ENCODE measurements around the gene MPP4. TPM values are rescaled to one million over a fixed set of nuclear protein-coding genes. Genes with fewer than 3 reads are reported as not detected.
"Not testable (repeated sequence)": the region's sequence is repeated elsewhere in the genome, so short reads cannot be mapped to it uniquely, and the experiment has no call there.

The MPP4 gene
- total RNA-seq, 1 experiment from 2014 or later = 0.16 TPM

GRCh38 chr2:201674794-201675193 is 23.6 kb downstream of the MPP4 start:
- CTCF ChIA-PET = no interaction called here

GRCh38 chr2:201674298-201674697 is 24.1 kb downstream of the MPP4 start:
- H3K36me3 ChIP-seq (ENCODE audit: control insufficient read depth, insufficient read depth, low read length) = no peaks in the 10 kb centered on the region
- intact Hi-C loops (cut with micrococcal nuclease; ENCODE audit: unreplicated experiment) = no loop called here
- H3K4me1 ChIP-seq = no peaks in the 10 kb centered on the region
- no peaks in the 10 kb centered on the region for H3K4me1 Mint-ChIP-seq (ENCODE audit: low read depth, unreplicated experiment)
- no TSS peak for BruUV-seq (replicated peaks)
- TF ChIP-seq, protein P1, sequence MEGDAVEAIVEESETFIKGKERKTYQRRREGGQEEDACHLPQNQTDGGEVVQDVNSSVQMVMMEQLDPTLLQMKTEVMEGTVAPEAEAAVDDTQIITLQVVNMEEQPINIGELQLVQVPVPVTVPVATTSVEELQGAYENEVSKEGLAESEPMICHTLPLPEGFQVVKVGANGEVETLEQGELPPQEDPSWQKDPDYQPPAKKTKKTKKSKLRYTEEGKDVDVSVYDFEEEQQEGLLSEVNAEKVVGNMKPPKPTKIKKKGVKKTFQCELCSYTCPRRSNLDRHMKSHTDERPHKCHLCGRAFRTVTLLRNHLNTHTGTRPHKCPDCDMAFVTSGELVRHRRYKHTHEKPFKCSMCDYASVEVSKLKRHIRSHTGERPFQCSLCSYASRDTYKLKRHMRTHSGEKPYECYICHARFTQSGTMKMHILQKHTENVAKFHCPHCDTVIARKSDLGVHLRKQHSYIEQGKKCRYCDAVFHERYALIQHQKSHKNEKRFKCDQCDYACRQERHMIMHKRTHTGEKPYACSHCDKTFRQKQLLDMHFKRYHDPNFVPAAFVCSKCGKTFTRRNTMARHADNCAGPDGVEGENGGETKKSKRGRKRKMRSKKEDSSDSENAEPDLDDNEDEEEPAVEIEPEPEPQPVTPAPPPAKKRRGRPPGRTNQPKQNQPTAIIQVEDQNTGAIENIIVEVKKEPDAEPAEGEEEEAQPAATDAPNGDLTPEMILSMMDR (IDR thresholded peaks at IDR 0.05; ENCODE audit: insufficient read depth in 1 of 2, low read depth in 1 of 2, low read length in 1 of 2, severe bottlenecking in 1 of 2, unreplicated experiment in 1 of 2) = no peak
- H3K27me3 ChIP-seq (replicated peaks; ENCODE audit: control insufficient read depth, insufficient read depth, low read length) = no peaks in the 10 kb centered on the region
- H3K4me3 ChIP-seq (ENCODE audit: low read depth, low read length) = no peak overlapping the region
- H3K27ac Mint-ChIP-seq (ENCODE audit: unreplicated experiment) = no peak overlapping the region
- H3K36me3 Mint-ChIP-seq (ENCODE audit: insufficient read depth, unreplicated experiment) = no peaks in the 10 kb centered on the region
- no peak overlapping the region for H3K4me3 Mint-ChIP-seq (ENCODE audit: unreplicated experiment)
- ChIA-PET CTCF (no interaction called here), POLR2A (no interaction called here)
- peaks cover 9% of the 10 kb centered on the region for H3K27me3 Mint-ChIP-seq (ENCODE audit: insufficient read depth, unreplicated experiment)
- H3K9me3 Mint-ChIP-seq (ENCODE audit: unreplicated experiment) = no peaks in the 10 kb centered on the region
- DNase-seq = no peak
- no peaks in the 10 kb centered on the region for H3K9me3 ChIP-seq

More at GRCh38 chr2:201674794-201675193, 23.6 kb downstream of the MPP4 start:
- no peaks in the 10 kb centered on the region for H3K4me1 Mint-ChIP-seq (ENCODE audit: low read depth, unreplicated experiment)
- H3K27me3 Mint-ChIP-seq (ENCODE audit: insufficient read depth, unreplicated experiment) = peaks cover 9% of the 10 kb centered on the region
- H3K4me3 Mint-ChIP-seq (ENCODE audit: unreplicated experiment) = no peak overlapping the region
- H3K9me3 Mint-ChIP-seq (ENCODE audit: unreplicated experiment) = no peaks in the 10 kb centered on the region
- Histone ChIP-seq H3K4me3 (ENCODE audit: low read depth, low read length) (no peak overlapping the region), H3K4me1 (no peaks in the 10 kb centered on the region), H3K36me3 (ENCODE audit: control insufficient read depth, insufficient read depth, low read length) (no peaks in the 10 kb centered on the region), H3K27me3 (replicated peaks; ENCODE audit: control insufficient read depth, insufficient read depth, low read length) (no peaks in the 10 kb centered on the region), H3K9me3 (no peaks in the 10 kb centered on the region)
- no peak for DNase-seq
- POLR2A ChIA-PET = no interaction called here
- H3K27ac Mint-ChIP-seq (ENCODE audit: unreplicated experiment) = no peak overlapping the region
- TF ChIP-seq, protein P1 (IDR thresholded peaks at IDR 0.05; ENCODE audit: insufficient read depth in 1 of 2, low read depth in 1 of 2, low read length in 1 of 2, severe bottlenecking in 1 of 2, unreplicated experiment in 1 of 2) = no peak
- intact Hi-C loops (cut with micrococcal nuclease; ENCODE audit: unreplicated experiment) = no loop called here
- BruUV-seq (replicated peaks) = no TSS peak
- H3K36me3 Mint-ChIP-seq (ENCODE audit: insufficient read depth, unreplicated experiment) = no peaks in the 10 kb centered on the region

DNA sequence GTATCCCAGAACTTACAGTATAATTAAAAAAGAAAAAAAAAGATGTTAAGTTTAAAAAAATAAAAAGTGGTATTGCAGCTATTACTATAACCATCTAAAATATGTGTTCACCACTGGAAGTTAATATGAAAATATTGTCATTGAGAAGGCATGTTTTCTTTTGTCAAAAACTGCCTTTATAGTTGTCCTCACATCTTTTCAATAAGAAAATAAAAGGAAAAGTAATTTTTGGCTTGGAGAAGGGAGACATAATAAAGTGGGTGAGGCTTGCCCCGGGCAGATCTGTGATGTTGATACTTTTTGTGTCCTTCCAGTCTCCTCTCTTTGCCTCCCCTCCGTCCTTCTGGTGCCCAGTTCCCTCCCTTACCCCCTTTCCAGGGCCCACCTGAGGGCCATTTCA is 24.9 kb downstream of the MPP4 start:
- Mint-ChIP-seq H3K9me3 (ENCODE audit: unreplicated experiment) (no peaks in the 10 kb centered on the region), H3K27ac (ENCODE audit: unreplicated experiment) (no peak overlapping the region), H3K36me3 (ENCODE audit: insufficient read depth, unreplicated experiment) (no peaks in the 10 kb centered on the region), H3K4me1 (ENCODE audit: low read depth, unreplicated experiment) (no peaks in the 10 kb centered on the region), H3K4me3 (ENCODE audit: unreplicated experiment) (no peak overlapping the region), H3K27me3 (ENCODE audit: insufficient read depth, unreplicated experiment) (peaks cover 9% of the 10 kb centered on the region)
- DNase-seq = no peak
- Histone ChIP-seq H3K9me3 (no peaks in the 10 kb centered on the region), H3K36me3 (ENCODE audit: control insufficient read depth, insufficient read depth, low read length) (no peaks in the 10 kb centered on the region), H3K27me3 (replicated peaks; ENCODE audit: control insufficient read depth, insufficient read depth, low read length) (no peaks in the 10 kb centered on the region), H3K4me3 (ENCODE audit: low read depth, low read length) (no peak overlapping the region), H3K4me1 (no peaks in the 10 kb centered on the region)
- POLR2A ChIA-PET = no interaction called here
- intact Hi-C loops (cut with micrococcal nuclease; ENCODE audit: unreplicated experiment) = no loop called here
- TF ChIP-seq, protein P1 (IDR thresholded peaks at IDR 0.05; ENCODE audit: insufficient read depth in 1 of 2, low read depth in 1 of 2, low read length in 1 of 2, severe bottlenecking in 1 of 2, unreplicated experiment in 1 of 2) = no peak
- BruUV-seq (replicated peaks) = no TSS peak
- CTCF ChIA-PET = no interaction called here

DNA sequence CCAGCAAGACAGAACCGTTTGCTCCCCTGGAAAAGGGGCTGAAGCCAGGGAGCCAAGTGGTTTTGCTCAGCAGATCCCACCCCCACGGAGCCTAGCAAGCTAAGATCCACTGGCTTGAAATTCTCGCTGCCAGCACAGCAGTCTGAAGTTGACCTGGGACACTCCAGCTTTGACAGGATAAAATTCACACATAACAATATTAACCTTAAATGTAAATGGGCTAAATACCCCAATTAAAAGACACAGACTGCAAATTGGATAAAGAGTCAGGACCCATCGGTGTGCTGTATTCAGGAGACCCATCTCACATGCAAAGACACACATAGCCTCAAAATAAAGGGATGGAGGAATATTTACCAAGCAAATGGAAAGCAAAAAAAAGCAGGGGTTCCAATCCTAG is 27.2 kb downstream of the MPP4 start:
- H3K4me3 ChIP-seq (ENCODE audit: low read depth, low read length); H3K9me3 ChIP-seq; H3K4me1 Mint-ChIP-seq (ENCODE audit: low read depth, unreplicated experiment); H3K36me3 ChIP-seq (ENCODE audit: control insufficient read depth, insufficient read depth, low read length); H3K27me3 Mint-ChIP-seq (ENCODE audit: insufficient read depth, unreplicated experiment); H3K4me3 Mint-ChIP-seq (ENCODE audit: unreplicated experiment); POLR2A ChIA-PET; DNase-seq; H3K27me3 ChIP-seq (replicated peaks; ENCODE audit: control insufficient read depth, insufficient read depth, low read length); CTCF ChIA-PET; BruUV-seq (replicated peaks); H3K36me3 Mint-ChIP-seq (ENCODE audit: insufficient read depth, unreplicated experiment); H3K9me3 Mint-ChIP-seq (ENCODE audit: unreplicated experiment); intact Hi-C loops (cut with micrococcal nuclease; ENCODE audit: unreplicated experiment); H3K4me1 ChIP-seq; H3K27ac Mint-ChIP-seq (ENCODE audit: unreplicated experiment): not testable (repeated sequence)

Data from Caco-2 (cell line).